ENCODE results near the gene PSAP. TPM values are rescaled to one million over a fixed set of nuclear protein-coding genes. Genes with fewer than 3 reads are reported as not detected.

Gene PSAP
- total RNA-seq, 2 experiments from 2014 or later: 191 to 206 TPM

GRCh38 chr10:71789871-71790270 is 61.2 kb downstream of the PSAP start:
- ChIA-PET POLR2A (no interaction called here), CTCF (no interaction called here)
- Mint-ChIP-seq H3K36me3 (ENCODE audit: low read depth) (no peaks in the 10 kb centered on the region), H3K4me3 (no peak overlapping the region), H3K9me3 (no peaks in the 10 kb centered on the region), H3K27me3 (no peaks in the 10 kb centered on the region), H3K27ac (no peak overlapping the region), H3K4me1 (ENCODE audit: low read depth) (no peaks in the 10 kb centered on the region)
- H3K27me3 ChIP-seq (ENCODE audit: control insufficient read depth in 1 of 2, insufficient read depth in 2 of 2, low read length in 2 of 2): no peaks in the 10 kb centered on the region
- no peaks in the 10 kb centered on the region for H3K9me3 ChIP-seq (ENCODE audit: control insufficient read depth in 1 of 2, insufficient read depth in 1 of 2, low read length in 2 of 2)
- H3K36me3 ChIP-seq (ENCODE audit: insufficient read depth, low read length): no peaks in the 10 kb centered on the region
- H3K4me1 ChIP-seq (ENCODE audit: insufficient read depth, low read length): peaks cover 4% of the 10 kb centered on the region
- no peak overlapping the region for H3K4me3 ChIP-seq (ENCODE audit: low read length)
- TF ChIP-seq CTCF (IDR thresholded peaks at IDR 0.05): no peak
- H3K27ac ChIP-seq (ENCODE audit: low read depth in 1 of 2, low read length in 2 of 2): no peak overlapping the region
- ATAC-seq (ENCODE audit: poor library complexity) (no peak), DNase-seq (no peak)
- intact Hi-C loops (cut with DNase I, micrococcal nuclease): no loop called here

GRCh38 chr10:71788954-71789353 is 62.1 kb downstream of the PSAP start:
- Mint-ChIP-seq H3K36me3 (ENCODE audit: low read depth) (no peaks in the 10 kb centered on the region), H3K4me1 (ENCODE audit: low read depth) (no peaks in the 10 kb centered on the region), H3K9me3 (no peaks in the 10 kb centered on the region), H3K27me3 (no peaks in the 10 kb centered on the region), H3K4me3 (no peak overlapping the region), H3K27ac (no peak overlapping the region)
- intact Hi-C loops (cut with DNase I, micrococcal nuclease): no loop called here
- Histone ChIP-seq H3K36me3 (ENCODE audit: insufficient read depth, low read length) (no peaks in the 10 kb centered on the region), H3K9me3 (ENCODE audit: control insufficient read depth in 1 of 2, insufficient read depth in 1 of 2, low read length in 2 of 2) (no peaks in the 10 kb centered on the region), H3K4me1 (ENCODE audit: insufficient read depth, low read length) (peaks cover 4% of the 10 kb centered on the region), H3K27me3 (ENCODE audit: control insufficient read depth in 1 of 2, insufficient read depth in 2 of 2, low read length in 2 of 2) (no peaks in the 10 kb centered on the region), H3K4me3 (ENCODE audit: low read length) (no peak overlapping the region), H3K27ac (ENCODE audit: low read depth in 1 of 2, low read length in 2 of 2) (no peak overlapping the region)
- ATAC-seq (ENCODE audit: poor library complexity) (no peak), DNase-seq (no peak)
- CTCF ChIA-PET: no interaction called here
- no peak for TF ChIP-seq CTCF (IDR thresholded peaks at IDR 0.05)
- POLR2A ChIA-PET: no interaction called here

GRCh38 chr10:71784679-71785272 is 66.3 kb downstream of the PSAP start:
- ATAC-seq (ENCODE audit: poor library complexity) (no peak), DNase-seq (no peak)
- no peaks in the 10 kb centered on the region for H3K36me3 ChIP-seq (ENCODE audit: insufficient read depth, low read length)
- Mint-ChIP-seq H3K4me3 (no peak overlapping the region), H3K4me1 (ENCODE audit: low read depth) (no peaks in the 10 kb centered on the region), H3K36me3 (ENCODE audit: low read depth) (no peaks in the 10 kb centered on the region), H3K27me3 (no peaks in the 10 kb centered on the region), H3K9me3 (no peaks in the 10 kb centered on the region), H3K27ac (no peak overlapping the region)
- no peak overlapping the region for H3K4me3 ChIP-seq (ENCODE audit: low read length)
- CTCF ChIA-PET: no interaction called here
- no peak for TF ChIP-seq CTCF (IDR thresholded peaks at IDR 0.05)
- POLR2A ChIA-PET: no interaction called here
- H3K27me3 ChIP-seq (ENCODE audit: control insufficient read depth in 1 of 2, insufficient read depth in 2 of 2, low read length in 2 of 2): no peaks in the 10 kb centered on the region
- H3K4me1 ChIP-seq (ENCODE audit: insufficient read depth, low read length): peaks cover 4% of the 10 kb centered on the region
- no peaks in the 10 kb centered on the region for H3K9me3 ChIP-seq (ENCODE audit: control insufficient read depth in 1 of 2, insufficient read depth in 1 of 2, low read length in 2 of 2)
- intact Hi-C loops (cut with DNase I, micrococcal nuclease): no loop called here
- no peak overlapping the region for H3K27ac ChIP-seq (ENCODE audit: low read depth in 1 of 2, low read length in 2 of 2)

All from CD4-positive, alpha-beta T cell (primary cell).